ENCODE data around the gene WRNIP1.

WRNIP1 gene

DNA sequence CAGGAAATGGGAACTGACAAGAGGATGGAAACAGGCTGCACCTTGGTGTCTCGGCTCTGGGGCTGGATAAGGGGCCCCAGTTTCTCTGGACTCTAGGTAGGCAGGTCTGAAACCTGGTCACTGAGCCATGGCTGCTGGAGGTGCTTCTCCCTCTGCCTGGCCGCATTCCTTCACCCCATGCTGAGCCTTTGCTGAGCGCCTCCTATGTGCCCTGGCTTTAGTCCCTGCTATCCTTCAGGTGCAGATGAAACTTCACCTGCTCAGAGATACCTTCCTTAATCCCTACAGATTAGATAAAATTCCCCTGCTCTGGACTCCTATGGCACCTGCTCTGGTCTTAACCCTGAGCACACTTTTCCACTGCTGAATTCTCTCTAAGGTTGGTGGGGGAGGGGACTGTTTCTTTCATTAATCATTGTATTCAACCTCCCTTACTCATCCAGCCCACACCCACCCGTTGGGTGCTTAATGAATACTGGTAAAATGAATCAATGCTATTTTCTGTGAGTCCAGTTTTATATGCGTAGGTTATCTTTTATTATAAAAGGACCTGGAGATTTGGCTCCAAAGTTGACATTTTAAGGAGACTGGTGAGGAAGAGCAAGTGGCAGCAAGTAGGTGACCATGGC lies 33.8 kb upstream of the WRNIP1 start:
- Histone ChIP-seq H3K4me1 (ENCODE audit: control insufficient read depth, insufficient read depth, low read length) (peaks cover 31% of the 10 kb centered on the region), H3K9ac (ENCODE audit: low read depth, low read length) (no peak overlapping the region), H3K4me3 (ENCODE audit: low read depth, low read length) (no peak overlapping the region), H3K27ac (ENCODE audit: low read depth, low read length) (no peak overlapping the region), H3K27me3 (ENCODE audit: control insufficient read depth, insufficient read depth, low read length) (no peaks in the 10 kb centered on the region), H3K9me3 (ENCODE audit: control insufficient read depth, insufficient read depth, low read length) (no peaks in the 10 kb centered on the region), H3K36me3 (ENCODE audit: control insufficient read depth, insufficient read depth, low read length) (no peaks in the 10 kb centered on the region)

DNA sequence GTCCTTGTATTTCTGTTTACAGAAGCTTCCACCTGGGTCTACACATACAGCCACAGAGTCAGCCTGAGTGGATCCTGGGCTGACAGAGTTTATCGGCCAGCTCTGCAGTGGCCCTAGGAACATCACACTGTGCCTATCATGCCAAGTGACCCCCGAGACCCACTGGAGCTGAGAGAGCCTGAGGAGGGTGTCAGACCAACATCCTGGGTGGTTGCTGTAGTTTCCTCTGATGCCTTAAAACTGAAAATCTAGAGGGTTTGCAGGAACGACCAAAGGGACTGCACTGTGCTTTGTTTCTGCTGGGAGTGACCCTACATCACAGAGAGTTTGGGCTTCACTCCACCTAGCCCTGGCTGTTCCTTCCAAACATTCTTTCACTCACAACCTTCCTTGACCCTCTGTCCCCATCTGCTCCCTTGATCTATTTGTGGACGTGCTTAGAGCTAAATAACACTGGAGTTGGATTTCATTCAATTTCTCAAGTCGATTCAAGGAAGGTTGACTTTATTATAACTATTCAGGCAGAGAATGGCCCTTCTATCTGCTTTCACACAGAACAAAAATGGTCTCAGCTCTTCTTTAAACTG lies 32.6 kb upstream of the WRNIP1 start:
- Histone ChIP-seq H3K27me3 (ENCODE audit: control insufficient read depth, insufficient read depth, low read length) (no peaks in the 10 kb centered on the region), H3K36me3 (ENCODE audit: control insufficient read depth, insufficient read depth, low read length) (no peaks in the 10 kb centered on the region), H3K9me3 (ENCODE audit: control insufficient read depth, insufficient read depth, low read length) (no peaks in the 10 kb centered on the region), H3K9ac (ENCODE audit: low read depth, low read length) (no peak overlapping the region), H3K4me3 (ENCODE audit: low read depth, low read length) (no peak overlapping the region), H3K27ac (ENCODE audit: low read depth, low read length) (no peak overlapping the region), H3K4me1 (ENCODE audit: control insufficient read depth, insufficient read depth, low read length) (peaks cover 31% of the 10 kb centered on the region)

DNA sequence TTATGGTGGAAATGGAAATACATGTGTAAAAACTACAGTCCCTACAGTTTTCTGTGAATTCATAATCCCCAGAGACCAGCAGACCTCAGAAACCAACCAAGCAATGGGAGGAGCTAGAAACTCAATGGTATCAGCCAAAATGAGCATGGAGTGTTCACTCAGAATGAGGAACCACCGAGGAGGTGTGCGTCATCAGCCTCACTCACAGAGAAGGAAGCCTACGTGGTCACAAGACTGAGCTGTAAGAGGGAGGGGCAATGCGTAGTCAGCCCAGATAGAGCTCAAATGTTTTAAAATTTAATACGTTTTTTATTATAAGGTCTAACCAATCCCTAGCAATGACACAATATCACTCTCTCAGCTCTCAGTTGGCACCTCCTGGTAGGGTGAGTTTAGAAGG lies 31.9 kb upstream of the WRNIP1 start:
- Histone ChIP-seq H3K4me3 (ENCODE audit: low read depth, low read length) (no peak overlapping the region), H3K9me3 (ENCODE audit: control insufficient read depth, insufficient read depth, low read length) (no peaks in the 10 kb centered on the region), H3K27ac (ENCODE audit: low read depth, low read length) (no peak overlapping the region), H3K9ac (ENCODE audit: low read depth, low read length) (no peak overlapping the region), H3K36me3 (ENCODE audit: control insufficient read depth, insufficient read depth, low read length) (no peaks in the 10 kb centered on the region), H3K4me1 (ENCODE audit: control insufficient read depth, insufficient read depth, low read length) (peaks cover 36% of the 10 kb centered on the region), H3K27me3 (ENCODE audit: control insufficient read depth, insufficient read depth, low read length) (no peaks in the 10 kb centered on the region)

DNA sequence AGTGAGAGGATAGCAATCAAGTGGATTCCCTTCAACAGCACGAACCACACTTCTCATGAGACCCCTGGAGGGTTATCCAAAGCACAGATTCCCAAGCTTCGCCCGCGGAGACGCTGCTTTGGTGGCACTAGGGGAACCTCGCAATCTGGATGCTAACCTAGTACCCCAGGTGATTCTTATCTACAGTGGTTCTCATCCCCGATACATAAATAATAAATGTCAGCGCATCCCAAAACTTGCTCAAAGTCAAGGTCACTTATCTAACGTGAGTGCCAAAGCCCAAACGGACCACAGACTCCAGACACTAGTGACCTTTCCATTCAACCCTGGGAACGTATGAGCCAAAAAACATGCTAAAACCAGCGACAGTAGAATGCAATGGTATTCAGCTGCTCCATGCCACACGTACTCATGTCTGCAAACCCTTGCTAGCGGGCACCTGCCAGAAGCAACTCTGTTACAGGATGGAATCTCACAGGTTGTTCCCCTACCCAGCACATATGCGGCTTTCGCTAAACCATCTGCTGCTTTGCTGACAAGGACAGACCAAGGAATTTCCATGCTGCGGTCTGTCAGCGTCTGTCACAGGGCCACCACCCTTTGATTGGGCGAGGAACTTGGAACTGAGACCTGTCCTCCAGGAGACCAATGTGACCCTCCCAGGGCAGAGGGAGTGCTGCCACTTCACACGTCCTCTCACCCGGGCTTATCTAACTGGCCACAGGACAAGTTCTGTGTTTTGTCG lies 31.3 kb upstream of the WRNIP1 start:
- peaks cover 36% of the 10 kb centered on the region for H3K4me1 ChIP-seq (ENCODE audit: control insufficient read depth, insufficient read depth, low read length)
- H3K36me3 ChIP-seq (ENCODE audit: control insufficient read depth, insufficient read depth, low read length), result no peaks in the 10 kb centered on the region
- H3K27me3 ChIP-seq (ENCODE audit: control insufficient read depth, insufficient read depth, low read length), result no peaks in the 10 kb centered on the region
- no peak overlapping the region for H3K9ac ChIP-seq (ENCODE audit: low read depth, low read length)
- H3K9me3 ChIP-seq (ENCODE audit: control insufficient read depth, insufficient read depth, low read length), result no peaks in the 10 kb centered on the region
- peak overlapping the region; percentile 62 for H3K27ac ChIP-seq (ENCODE audit: low read depth, low read length)
- no peak overlapping the region for H3K4me3 ChIP-seq (ENCODE audit: low read depth, low read length)

DNA sequence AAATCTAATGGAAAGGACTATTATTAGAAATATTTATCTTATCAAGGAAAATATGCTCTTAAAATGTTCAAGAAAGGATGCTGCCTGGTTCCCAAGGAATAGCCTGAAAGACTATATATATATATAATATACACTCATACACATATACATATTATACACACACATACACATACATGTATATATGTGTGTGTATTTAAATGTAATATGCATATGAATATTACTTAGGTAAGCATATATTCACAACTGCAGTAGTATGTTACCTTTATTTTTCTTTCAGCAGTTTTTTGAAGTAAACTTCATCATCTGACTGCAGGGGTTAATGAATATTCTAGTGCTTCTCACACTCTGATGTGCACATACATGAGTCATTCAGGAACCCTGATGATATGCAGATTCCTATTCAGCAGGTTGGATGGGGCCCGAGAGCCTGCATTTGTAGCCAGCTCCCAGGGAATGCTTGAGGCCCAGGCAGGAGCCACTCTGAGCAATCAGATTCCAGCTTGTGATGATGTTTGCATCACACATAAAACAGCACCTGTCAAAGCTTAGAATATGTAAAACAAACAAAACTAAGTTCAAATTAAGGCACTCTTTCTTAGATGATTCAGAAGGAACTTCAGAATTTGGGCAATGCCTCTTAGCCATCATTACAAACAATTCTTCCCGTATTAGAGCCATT lies 30.6 kb upstream of the WRNIP1 start:
- H3K9ac ChIP-seq (ENCODE audit: low read depth, low read length), result no peak overlapping the region
- H3K9me3 ChIP-seq (ENCODE audit: control insufficient read depth, insufficient read depth, low read length), result no peaks in the 10 kb centered on the region
- H3K27ac ChIP-seq (ENCODE audit: low read depth, low read length), result peak overlapping the region; percentile 62
- no peaks in the 10 kb centered on the region for H3K36me3 ChIP-seq (ENCODE audit: control insufficient read depth, insufficient read depth, low read length)
- no peak overlapping the region for H3K4me3 ChIP-seq (ENCODE audit: low read depth, low read length)
- H3K27me3 ChIP-seq (ENCODE audit: control insufficient read depth, insufficient read depth, low read length), result no peaks in the 10 kb centered on the region
- peaks cover 36% of the 10 kb centered on the region for H3K4me1 ChIP-seq (ENCODE audit: control insufficient read depth, insufficient read depth, low read length)

DNA sequence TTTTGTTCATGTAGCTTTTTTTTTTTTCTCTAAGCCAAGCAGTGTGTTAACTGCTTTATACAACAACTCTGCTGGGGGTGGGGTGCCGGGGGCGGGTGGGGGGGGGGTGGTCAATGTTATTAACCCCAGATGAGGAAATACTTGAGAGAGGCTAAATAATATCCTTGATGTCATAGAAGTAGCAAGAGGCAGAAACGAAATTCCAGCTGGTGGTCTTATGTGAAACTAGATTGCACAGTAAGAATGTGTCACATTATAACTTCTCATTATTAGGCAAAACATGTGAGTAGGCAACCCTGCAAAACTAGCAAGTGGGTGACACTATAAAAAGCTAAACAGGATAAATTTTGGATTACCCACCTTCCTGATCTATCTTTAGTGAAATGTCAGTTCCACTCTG lies 27.3 kb upstream of the WRNIP1 start:
- Histone ChIP-seq H3K36me3 (ENCODE audit: control insufficient read depth, insufficient read depth, low read length) (no peaks in the 10 kb centered on the region), H3K27ac (ENCODE audit: low read depth, low read length) (no peak overlapping the region), H3K27me3 (ENCODE audit: control insufficient read depth, insufficient read depth, low read length) (no peaks in the 10 kb centered on the region), H3K4me3 (ENCODE audit: low read depth, low read length) (no peak overlapping the region), H3K4me1 (ENCODE audit: control insufficient read depth, insufficient read depth, low read length) (peaks cover 26% of the 10 kb centered on the region), H3K9ac (ENCODE audit: low read depth, low read length) (no peak overlapping the region), H3K9me3 (ENCODE audit: control insufficient read depth, insufficient read depth, low read length) (no peaks in the 10 kb centered on the region)

DNA sequence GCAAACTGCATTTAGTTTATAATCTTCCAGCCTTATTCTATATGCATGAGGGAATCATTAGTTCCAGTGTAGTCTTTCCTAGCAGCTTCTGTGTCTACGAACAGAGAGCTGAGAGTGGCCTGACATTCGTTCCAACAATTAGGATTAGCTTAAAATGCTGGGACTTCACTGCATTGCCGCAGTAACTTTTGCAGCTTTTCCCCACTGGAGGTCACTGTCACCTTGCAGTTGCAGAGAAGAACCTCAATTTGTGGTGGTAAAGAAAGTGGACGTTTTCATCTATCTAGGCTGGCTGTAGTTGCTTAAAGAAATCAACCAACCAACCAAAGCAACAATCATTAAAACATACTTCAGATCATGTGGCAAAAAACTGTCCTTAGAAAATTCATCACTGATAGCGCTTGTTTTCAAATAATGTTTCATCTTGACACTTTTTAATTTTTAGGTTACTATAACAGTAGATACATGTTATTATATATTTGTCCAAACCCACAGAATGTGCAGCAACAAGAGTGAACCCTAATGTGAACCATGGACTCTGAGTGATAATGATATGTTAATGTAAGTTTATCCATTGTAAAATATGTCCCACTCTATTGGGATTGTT lies 26.7 kb upstream of the WRNIP1 start:
- Histone ChIP-seq H3K27ac (ENCODE audit: low read depth, low read length) (no peak overlapping the region), H3K4me3 (ENCODE audit: low read depth, low read length) (no peak overlapping the region), H3K27me3 (ENCODE audit: control insufficient read depth, insufficient read depth, low read length) (no peaks in the 10 kb centered on the region), H3K36me3 (ENCODE audit: control insufficient read depth, insufficient read depth, low read length) (no peaks in the 10 kb centered on the region), H3K4me1 (ENCODE audit: control insufficient read depth, insufficient read depth, low read length) (peaks cover 26% of the 10 kb centered on the region), H3K9me3 (ENCODE audit: control insufficient read depth, insufficient read depth, low read length) (no peaks in the 10 kb centered on the region), H3K9ac (ENCODE audit: low read depth, low read length) (no peak overlapping the region)

DNA sequence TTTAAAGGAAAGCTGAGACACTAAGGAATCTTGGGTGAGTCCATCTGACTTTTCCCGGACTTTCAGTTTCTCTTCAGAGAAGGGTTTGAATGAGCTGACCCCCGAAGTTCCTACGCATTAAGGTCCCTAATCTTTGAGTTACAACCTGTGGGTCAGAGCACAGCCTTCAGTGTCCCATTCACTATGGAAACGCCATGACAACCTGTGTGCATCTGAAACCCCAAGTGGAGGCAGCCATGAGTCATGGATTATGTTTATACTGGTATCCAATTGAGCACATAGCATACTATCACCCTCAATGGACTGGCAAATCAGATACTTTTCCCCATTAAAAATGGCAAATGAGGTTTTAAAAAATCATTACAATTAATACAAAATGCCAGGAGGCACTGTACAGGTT lies 25.9 kb upstream of the WRNIP1 start:
- Histone ChIP-seq H3K4me3 (ENCODE audit: low read depth, low read length) (no peak overlapping the region), H3K9ac (ENCODE audit: low read depth, low read length) (no peak overlapping the region), H3K36me3 (ENCODE audit: control insufficient read depth, insufficient read depth, low read length) (no peaks in the 10 kb centered on the region), H3K4me1 (ENCODE audit: control insufficient read depth, insufficient read depth, low read length) (peaks cover 24% of the 10 kb centered on the region), H3K9me3 (ENCODE audit: control insufficient read depth, insufficient read depth, low read length) (no peaks in the 10 kb centered on the region), H3K27ac (ENCODE audit: low read depth, low read length) (no peak overlapping the region), H3K27me3 (ENCODE audit: control insufficient read depth, insufficient read depth, low read length) (no peaks in the 10 kb centered on the region)

DNA sequence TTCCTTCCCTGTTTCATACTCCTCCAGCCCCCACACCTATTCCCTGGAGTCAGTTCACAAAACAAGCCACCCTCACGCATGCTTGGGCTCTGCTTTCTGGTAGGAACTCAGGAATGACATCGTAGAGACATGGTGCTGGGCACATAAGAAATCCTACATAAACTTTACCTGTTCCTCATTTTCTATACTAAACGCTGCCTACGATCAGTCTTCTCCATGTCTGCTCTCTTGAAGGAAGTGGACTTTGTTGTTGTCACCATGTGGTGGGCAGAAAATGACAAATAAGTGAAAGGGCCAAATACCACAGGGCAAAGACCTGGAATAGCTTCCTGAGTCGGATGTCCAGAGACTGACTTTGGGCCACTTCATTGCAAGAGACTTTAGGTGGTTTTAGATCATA lies 24.6 kb upstream of the WRNIP1 start:
- peaks cover 14% of the 10 kb centered on the region; the same call in 1 of the 2 replicates for H3K4me1 ChIP-seq (ENCODE audit: control insufficient read depth, insufficient read depth, low read length)
- no peak overlapping the region for H3K27ac ChIP-seq (ENCODE audit: low read depth, low read length)
- H3K9me3 ChIP-seq (ENCODE audit: control insufficient read depth, insufficient read depth, low read length), result no peaks in the 10 kb centered on the region
- H3K4me3 ChIP-seq (ENCODE audit: low read depth, low read length), result no peak overlapping the region
- no peaks in the 10 kb centered on the region for H3K36me3 ChIP-seq (ENCODE audit: control insufficient read depth, insufficient read depth, low read length)
- H3K27me3 ChIP-seq (ENCODE audit: control insufficient read depth, insufficient read depth, low read length), result no peaks in the 10 kb centered on the region
- no peak overlapping the region for H3K9ac ChIP-seq (ENCODE audit: low read depth, low read length)

DNA sequence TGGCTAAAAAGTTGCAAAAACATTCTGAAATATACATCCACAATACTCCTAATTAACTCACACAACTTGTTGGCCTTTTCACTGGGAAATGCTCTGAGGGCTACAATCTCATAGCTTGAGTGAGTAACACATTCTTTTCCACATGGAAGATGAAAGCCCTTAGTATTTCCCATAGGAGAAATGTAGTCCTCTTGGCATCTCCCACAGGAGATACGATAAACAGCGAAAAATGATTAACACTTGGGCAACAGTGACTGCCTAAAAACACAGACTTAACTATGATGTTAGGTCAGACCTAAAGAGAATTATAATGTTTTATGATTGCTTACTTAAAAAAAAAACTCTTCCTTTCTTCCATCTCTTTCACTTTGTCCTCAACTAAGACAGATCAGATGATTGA lies 23.4 kb upstream of the WRNIP1 start:
- no peaks in the 10 kb centered on the region for H3K27me3 ChIP-seq (ENCODE audit: control insufficient read depth, insufficient read depth, low read length)
- no peak overlapping the region for H3K4me3 ChIP-seq (ENCODE audit: low read depth, low read length)
- H3K4me1 ChIP-seq (ENCODE audit: control insufficient read depth, insufficient read depth, low read length), result peaks cover 13% of the 10 kb centered on the region
- no peak overlapping the region for H3K27ac ChIP-seq (ENCODE audit: low read depth, low read length)
- no peak overlapping the region for H3K9ac ChIP-seq (ENCODE audit: low read depth, low read length)
- no peaks in the 10 kb centered on the region for H3K36me3 ChIP-seq (ENCODE audit: control insufficient read depth, insufficient read depth, low read length)
- H3K9me3 ChIP-seq (ENCODE audit: control insufficient read depth, insufficient read depth, low read length), result no peaks in the 10 kb centered on the region

Measured in HUES48 (cell line).